Measurements from ENCODE around the gene PPP1R2B.

DNA sequence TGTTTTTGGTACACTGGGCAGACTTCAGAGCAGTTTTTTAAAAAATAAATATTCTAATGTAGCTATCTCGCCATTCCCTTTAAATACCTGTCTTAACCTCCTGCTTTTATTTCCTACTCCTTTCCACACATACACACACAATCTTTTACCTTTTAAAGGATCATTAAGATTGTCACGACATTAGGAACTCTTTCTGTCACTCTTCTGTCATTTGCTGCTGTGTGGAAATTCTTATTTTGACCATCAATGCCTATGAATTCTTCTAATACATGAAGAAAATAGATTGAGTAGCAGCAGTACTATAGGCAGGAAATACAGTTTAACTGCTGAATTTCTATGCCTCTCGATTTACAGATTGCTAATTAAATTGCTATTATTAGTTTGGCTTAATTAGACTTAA, 1.8 kb downstream of the PPP1R2B start:
- TF ChIP-seq EZH2phosphoT487 (IDR thresholded peaks at IDR 0.05; ENCODE audit: low read length) (no peak), CTCF (IDR thresholded peaks at IDR 0.05; ENCODE audit: low read length) (no peak)

Measured in MM.1S (cell line).